Thyroid gland (tissue), 4 donors: ENCODE results near the gene MESP2. TPM values are rescaled to one million over a fixed set of nuclear protein-coding genes. Genes with fewer than 3 reads are reported as not detected.

Experiments
- DNase-seq, 2 donors: peaks; one replicate each; pipeline ENCODE4 v3.0.0-alpha.2; 2019
- H3K27ac ChIP-seq, 3 donors: fragments of 200-600 bp; sonication (generic); 1 replicate in 2 of 3; 2 replicates in 1 of 3; pipeline ENCODE4 v1.5.1; 2016 to 2019; ENCODE audit warnings: mild to moderate bottlenecking in 1 of 3, moderate library complexity in 1 of 3
- H3K27me3 ChIP-seq: fragments of 200-600 bp; sonication (generic); one replicate; pipeline ENCODE4 v1.5.1; 2019
- H3K36me3 ChIP-seq, 2 donors: fragments of 200-600 bp; sonication (generic); one replicate each; pipeline ENCODE4 v1.5.1; 2016 to 2019
- H3K4me1 ChIP-seq, 2 donors: fragments of 200-600 bp; sonication (generic); one replicate each; pipeline ENCODE4 v1.5.1; 2017 to 2019
- H3K4me3 ChIP-seq, 3 donors: fragments of 200-600 bp; sonication (generic); replicated peaks in 1 of 3; 1 replicate in 2 of 3; 2 replicates in 1 of 3; pipeline ENCODE4 v1.5.1; 2016; ENCODE audit warnings: mild to moderate bottlenecking in 1 of 3
- H3K9me3 ChIP-seq: fragments of 200-600 bp; sonication (generic); one replicate; pipeline ENCODE4 v1.5.1; 2017
- CTCF ChIP-seq, 6 experiments: fragments of 200-600 bp in 3 of 6; fragments of 450-650 bp in 3 of 6; sonication (generic) in 3 of 6; IDR thresholded peaks; one replicate each; pipeline ENCODE4 v1.5.1; 2016 to 2019; ENCODE audit warnings: antibody characterized with exemption in 6 of 6, mild to moderate bottlenecking in 2 of 6, inconsistent platforms in 1 of 6, moderate library complexity in 1 of 6
- POLR2A ChIP-seq, 2 donors: fragments of 450-650 bp; IDR thresholded peaks; one replicate each; pipeline ENCODE4 v1.6.1; 2017; ENCODE audit warnings: antibody characterized with exemption in 2 of 2, mild to moderate bottlenecking in 2 of 2, moderate library complexity in 1 of 2
- WGBS, 2 donors: methylation state at CpG; one replicate each; pipeline ENCODE4 v1.1.5; 2017; 5-methylcytosine and 5-hydroxymethylcytosine counted together
- intact Hi-C: fragments of 100-400 bp; cut with DNase I; formaldehyde crosslinking; loops from one replicate; pipeline ENCODE4 v1.15.1; 2023
- total RNA-seq, 4 donors: library from RNA; depleted of rRNA; stranded (reverse); fragments of >200 nt; gene quantifications; one replicate each; pipeline ENCODE4 v1.2.3, GENCODE V29; 2016

Gene MESP2
- total RNA-seq, 4 donors from 2014 or later = 0.34 to 0.67 TPM; not detected in 2

- H3K36me3 ChIP-seq = no peaks in the 10 kb centered on the region
- no peaks in the 10 kb centered on the region for H3K27me3 ChIP-seq
- H3K4me3 ChIP-seq = no peak overlapping the region
- no peak for TF ChIP-seq CTCF (IDR thresholded peaks at IDR 0.05)
- TF ChIP-seq POLR2A (IDR thresholded peaks at IDR 0.05) = no peak
- peaks cover 6 to 20% of the 10 kb centered on the region in 2 donors for H3K4me1 ChIP-seq
- DNase-seq = peak; percentile 56 to 61
- H3K9me3 ChIP-seq = no peaks in the 10 kb centered on the region
- H3K27ac ChIP-seq = no peak overlapping the region
- intact Hi-C loops = no loop called here
- WGBS, 2 donors = 67 to 82% methylated on average over 17 to 18 of the region's 20 CpGs
These were observed 23.1 kb downstream of the MESP2 start for GRCh38 chr15:89799011-89799911.

- no peak for TF ChIP-seq CTCF (IDR thresholded peaks at IDR 0.05)
- no peak for TF ChIP-seq POLR2A (IDR thresholded peaks at IDR 0.05)
- no peak for DNase-seq
- no peak overlapping the region for H3K27ac ChIP-seq
- H3K4me3 ChIP-seq = no peak overlapping the region
- H3K36me3 ChIP-seq = no peaks in the 10 kb centered on the region
- intact Hi-C loops = no loop called here
- WGBS, 2 donors = 91 to 94% methylated on average over 2 of the region's 2 CpGs
- no peaks in the 10 kb centered on the region for H3K27me3 ChIP-seq
- peaks cover 6 to 13% of the 10 kb centered on the region in 2 donors for H3K4me1 ChIP-seq
- H3K9me3 ChIP-seq = no peaks in the 10 kb centered on the region
These were observed 23.9 kb downstream of the MESP2 start for GRCh38 chr15:89799918-89800498.

- Histone ChIP-seq H3K4me1 (peaks cover 0 to 5% of the 10 kb centered on the region in 2 donors), H3K36me3 (no peaks in the 10 kb centered on the region)
These were observed 25.5 kb downstream of the MESP2 start for GRCh38 chr15:89801471-89802195.

GRCh38 chr15:89802231-89802928 lies 26.2 kb downstream of the MESP2 start:
- Histone ChIP-seq H3K27ac (no peak overlapping the region), H3K27me3 (no peaks in the 10 kb centered on the region), H3K4me3 (no peak overlapping the region), H3K4me1 (peaks cover 0 to 5% of the 10 kb centered on the region in 2 donors), H3K9me3 (no peaks in the 10 kb centered on the region), H3K36me3 (no peaks in the 10 kb centered on the region)
- no peak for DNase-seq
- TF ChIP-seq CTCF (IDR thresholded peaks at IDR 0.05) = no peak
- TF ChIP-seq POLR2A (IDR thresholded peaks at IDR 0.05) = no peak
- intact Hi-C loops = no loop called here
- 77 to 78% methylated on average over 16 of the region's 16 CpGs for WGBS, 2 donors

More at GRCh38 chr15:89801471-89802195, 25.5 kb downstream of the MESP2 start:
- TF ChIP-seq CTCF (IDR thresholded peaks at IDR 0.05) = no peak
- no peak for TF ChIP-seq POLR2A (IDR thresholded peaks at IDR 0.05)
- 85 to 88% methylated on average over 16 to 18 of the region's 21 CpGs for WGBS, 2 donors
- H3K9me3 ChIP-seq = no peaks in the 10 kb centered on the region
- no peak overlapping the region for H3K27ac ChIP-seq
- intact Hi-C loops = no loop called here
- no peak for DNase-seq
- no peak overlapping the region for H3K4me3 ChIP-seq
- H3K27me3 ChIP-seq = no peaks in the 10 kb centered on the region
